HG03575 (cell line): ENCODE results near the gene ATP10A.

ENCODE experiments used
- ATAC-seq: cut with Tn5 transposase; IDR thresholded peaks from one replicate; pipeline ENCODE4 v1.9.1; 2021; ENCODE audit not compliant: unreplicated experiment, insufficient number of reproducible peaks, low FRiP score; ENCODE audit errors: extremely low read depth

The ATP10A gene, protein sequence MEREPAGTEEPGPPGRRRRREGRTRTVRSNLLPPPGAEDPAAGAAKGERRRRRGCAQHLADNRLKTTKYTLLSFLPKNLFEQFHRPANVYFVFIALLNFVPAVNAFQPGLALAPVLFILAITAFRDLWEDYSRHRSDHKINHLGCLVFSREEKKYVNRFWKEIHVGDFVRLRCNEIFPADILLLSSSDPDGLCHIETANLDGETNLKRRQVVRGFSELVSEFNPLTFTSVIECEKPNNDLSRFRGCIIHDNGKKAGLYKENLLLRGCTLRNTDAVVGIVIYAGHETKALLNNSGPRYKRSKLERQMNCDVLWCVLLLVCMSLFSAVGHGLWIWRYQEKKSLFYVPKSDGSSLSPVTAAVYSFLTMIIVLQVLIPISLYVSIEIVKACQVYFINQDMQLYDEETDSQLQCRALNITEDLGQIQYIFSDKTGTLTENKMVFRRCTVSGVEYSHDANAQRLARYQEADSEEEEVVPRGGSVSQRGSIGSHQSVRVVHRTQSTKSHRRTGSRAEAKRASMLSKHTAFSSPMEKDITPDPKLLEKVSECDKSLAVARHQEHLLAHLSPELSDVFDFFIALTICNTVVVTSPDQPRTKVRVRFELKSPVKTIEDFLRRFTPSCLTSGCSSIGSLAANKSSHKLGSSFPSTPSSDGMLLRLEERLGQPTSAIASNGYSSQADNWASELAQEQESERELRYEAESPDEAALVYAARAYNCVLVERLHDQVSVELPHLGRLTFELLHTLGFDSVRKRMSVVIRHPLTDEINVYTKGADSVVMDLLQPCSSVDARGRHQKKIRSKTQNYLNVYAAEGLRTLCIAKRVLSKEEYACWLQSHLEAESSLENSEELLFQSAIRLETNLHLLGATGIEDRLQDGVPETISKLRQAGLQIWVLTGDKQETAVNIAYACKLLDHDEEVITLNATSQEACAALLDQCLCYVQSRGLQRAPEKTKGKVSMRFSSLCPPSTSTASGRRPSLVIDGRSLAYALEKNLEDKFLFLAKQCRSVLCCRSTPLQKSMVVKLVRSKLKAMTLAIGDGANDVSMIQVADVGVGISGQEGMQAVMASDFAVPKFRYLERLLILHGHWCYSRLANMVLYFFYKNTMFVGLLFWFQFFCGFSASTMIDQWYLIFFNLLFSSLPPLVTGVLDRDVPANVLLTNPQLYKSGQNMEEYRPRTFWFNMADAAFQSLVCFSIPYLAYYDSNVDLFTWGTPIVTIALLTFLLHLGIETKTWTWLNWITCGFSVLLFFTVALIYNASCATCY (N-terminal part only)

DNA sequence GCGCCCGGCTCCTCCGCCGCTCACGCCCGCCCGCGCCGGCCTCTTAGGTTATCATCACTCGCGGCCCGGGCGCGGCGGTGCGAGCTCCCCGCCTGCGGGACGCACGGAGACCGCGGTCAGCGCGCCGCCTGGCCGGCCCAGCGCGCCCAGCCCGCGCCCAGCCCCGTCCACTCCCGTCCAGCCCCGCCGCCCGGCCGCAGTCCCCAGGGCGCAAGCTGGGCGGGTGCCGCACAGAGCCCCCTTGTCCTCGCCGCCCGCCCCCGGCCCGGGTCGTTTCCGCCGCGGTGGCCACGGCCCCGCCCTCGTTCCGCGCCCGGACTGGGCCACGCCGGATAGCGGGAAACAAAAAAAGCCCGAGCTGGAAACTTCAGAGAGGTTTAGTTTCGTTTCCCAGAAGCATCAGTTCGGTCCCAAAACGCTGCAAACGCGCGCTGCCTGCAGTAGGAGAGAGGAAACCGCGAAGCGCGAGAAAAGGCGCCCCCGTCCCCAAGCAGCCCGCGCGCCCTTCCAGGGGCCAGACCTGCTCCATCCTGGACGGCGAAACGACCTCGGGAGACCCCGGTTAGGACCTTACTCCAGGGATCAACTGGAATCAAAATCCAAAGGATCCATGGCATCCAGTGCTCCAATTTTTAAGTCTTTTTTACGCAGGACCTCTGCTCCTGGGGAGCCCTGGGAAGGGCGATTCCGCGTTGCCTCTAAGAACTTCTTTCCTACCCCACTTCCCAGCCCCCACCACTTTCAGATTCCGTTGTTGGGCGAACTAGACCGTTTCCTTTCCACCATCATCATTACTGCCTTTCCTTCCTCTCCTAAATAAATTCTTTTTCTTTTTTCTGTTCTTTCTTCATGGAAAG is at the start of gene ATP10A:
TSS of gene ATP10A (minus strand) at position 217 of the 857 bp plus-strand sequence. CDS start 231 bp downstream, outside the sequence.
- ATAC-seq = no peak

DNA sequence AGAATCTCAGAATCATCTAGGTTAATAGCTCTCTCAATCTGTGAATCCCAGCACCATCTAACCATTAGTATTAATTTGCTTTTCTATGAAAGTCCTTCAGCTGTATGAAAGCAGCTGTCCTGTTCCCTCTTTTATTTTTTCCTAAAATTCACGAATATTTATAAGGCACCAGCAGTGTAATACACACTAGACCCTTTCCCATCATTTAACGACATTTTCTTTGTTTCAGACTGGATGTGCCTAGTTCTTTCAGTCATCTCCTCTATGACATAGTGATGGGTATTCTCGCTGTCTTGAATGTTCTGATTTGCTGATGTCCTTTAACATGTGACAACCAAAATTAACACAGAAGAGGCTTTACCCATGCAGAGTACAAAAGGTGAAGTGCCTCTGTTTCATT is 48.9 kb upstream of the ATP10A start:
- no peak for ATAC-seq

DNA sequence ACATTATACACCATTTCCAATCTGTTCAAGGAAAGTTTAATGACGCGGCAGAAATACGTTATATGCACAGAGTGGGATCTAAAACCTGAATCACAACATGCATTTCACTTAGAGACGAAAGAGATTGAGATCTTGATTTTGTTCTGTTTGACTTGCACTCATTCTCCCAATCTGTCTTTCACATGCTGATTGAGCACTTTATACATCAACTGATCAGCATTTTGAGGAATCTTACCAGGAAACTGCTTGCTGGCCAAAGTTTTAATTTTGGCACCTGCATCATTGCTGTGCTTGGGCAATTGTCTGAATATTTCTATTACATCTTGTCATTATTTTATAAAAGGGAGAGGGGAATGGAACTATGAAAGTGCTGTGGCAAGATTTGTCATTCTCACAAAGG is 47.7 kb upstream of the ATP10A start:
- ATAC-seq = no peak

DNA sequence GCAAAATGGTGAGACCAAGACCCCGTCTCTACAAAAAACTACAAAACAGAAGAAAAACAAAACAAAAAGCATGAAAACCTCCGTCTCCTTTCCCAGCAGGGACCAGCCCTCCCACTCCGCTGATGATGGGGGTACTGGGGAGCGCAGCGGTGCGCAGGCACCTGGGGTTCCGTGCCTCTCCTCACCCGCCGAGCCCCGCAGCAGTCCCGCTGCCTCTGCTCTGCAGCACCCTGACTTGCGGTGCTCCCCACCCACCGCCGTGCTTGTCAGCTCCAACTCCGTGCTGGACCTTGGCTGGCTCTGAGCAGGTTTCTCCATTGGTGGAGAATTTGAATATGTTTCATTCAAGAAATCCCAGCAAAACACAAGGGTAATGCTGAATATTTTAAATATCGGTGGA is 46.7 kb upstream of the ATP10A start:
- ATAC-seq = no peak

DNA sequence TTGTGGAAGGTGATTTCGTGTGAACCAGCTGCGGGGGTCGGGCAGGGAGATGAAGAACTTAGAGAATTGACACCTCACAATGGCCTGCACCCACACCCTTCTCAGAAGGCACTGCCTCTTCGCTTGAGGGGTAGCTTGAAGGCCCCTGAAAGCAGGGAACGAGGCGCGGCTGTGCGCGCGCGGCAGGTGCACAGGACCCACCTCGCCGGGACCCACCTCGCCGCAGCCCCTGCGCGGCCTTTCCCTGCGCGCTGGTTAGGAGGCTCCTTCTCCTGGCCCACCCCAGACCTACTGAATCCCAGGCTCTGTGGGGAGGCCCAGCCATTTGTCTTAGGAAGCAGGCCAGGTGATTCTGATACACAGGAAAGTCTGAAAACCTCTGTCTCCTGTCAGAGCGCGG is 46.2 kb upstream of the ATP10A start:
- ATAC-seq = no peak

DNA sequence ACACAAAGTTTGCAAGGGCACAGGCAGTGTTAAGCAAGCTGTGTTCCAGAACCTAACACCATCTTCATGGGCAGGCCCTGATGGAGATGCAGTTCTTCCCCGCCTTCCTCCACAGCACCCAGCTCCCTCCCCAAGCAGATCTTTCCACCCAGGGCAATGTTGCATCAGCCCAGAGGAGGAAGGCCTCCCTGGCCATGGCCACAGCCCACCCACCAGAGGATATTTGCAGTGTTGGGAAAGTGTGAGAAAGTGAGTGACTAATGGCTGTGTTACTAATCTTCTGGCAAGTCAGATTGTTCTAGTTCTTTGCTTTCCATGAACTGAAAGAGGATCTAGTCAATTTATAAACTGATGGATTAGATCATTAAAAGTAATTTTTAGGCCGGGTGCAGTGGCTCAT is 42.0 kb upstream of the ATP10A start:
- no peak for ATAC-seq

DNA sequence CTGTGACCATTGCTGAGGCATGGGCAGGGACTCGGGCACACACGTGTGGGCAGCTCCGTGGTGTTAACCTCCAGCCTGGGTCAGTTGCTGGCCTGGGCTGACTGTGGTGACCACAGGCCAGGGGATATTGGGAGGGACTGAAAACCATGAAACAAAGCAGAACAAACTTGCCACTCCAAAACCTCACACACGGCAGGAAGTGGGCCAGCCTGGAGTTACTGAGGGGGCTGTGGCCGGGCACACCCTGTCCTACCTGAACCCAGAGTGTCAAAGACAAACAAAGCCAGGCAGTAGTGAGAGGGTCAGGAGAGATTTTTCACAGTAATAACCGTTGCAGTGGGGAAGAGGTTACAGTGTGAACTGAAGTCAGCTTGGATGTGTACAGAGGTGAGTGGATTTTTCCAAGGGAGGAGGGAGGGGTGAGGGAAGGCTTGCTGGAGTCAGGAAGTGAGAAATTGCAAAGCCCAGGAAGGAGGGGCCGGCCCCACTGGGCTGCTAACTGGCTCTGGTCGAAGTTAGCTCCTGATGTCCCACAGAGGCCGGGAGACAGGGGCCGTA is 40.0 kb upstream of the ATP10A start:
- ATAC-seq = no peak

DNA sequence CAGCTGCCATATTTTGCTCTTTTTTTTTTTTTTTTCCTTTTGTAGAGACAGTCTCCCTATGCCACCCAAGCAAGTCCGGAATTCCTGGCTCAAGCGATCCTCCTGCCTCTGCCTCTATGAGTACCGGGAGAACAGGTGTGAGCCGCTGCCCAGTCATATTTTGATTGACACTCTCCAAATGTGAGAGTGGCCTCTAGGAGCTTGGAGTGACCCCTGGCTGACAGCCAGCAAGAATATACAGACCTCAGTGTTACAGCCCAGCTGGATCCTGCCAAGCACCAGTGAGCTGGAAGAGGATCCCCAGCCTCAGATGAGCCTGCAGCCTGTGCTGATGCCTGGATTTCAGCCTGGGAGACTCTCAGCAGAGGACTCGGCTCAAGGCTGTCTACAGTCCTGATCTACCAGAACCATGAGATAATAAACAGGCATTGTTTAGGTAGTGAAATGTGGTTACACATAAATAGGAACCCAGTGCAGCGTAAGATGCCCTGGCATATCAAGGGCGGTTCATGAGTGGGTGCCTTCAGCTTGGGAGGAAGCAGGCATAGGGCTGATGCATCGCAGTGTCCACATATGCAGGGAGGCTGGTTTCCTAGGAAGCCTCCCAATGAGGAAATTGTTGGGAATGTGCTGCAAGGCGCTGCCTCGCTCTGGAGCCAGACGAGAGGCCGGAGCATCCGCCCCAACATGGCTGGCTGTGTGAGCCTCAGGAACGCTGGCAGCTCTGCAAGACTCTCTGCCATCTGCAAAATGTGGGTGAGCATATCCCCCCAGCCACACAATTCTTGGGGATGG is 38.9 kb upstream of the ATP10A start:
- no peak for ATAC-seq

DNA sequence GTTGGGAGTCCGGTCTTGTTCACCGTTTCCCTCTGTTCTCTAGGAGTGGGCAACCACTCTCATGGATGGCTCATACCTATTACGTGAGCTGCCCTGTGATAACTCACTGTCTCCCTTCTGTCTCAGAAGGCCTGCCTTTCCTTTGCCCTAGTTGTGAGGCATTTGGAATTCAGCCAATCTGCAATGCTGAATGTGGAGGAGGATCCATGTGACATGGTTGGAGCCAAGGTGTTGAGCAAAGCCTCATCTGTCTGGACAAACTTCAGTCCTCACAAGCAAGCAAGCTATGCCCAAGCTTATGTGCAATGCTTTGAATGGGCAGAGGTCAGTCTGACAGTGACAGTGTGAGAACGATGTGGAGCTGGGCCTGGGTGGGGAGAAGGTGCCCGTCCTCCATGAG is 37.8 kb upstream of the ATP10A start:
- ATAC-seq = no peak

DNA sequence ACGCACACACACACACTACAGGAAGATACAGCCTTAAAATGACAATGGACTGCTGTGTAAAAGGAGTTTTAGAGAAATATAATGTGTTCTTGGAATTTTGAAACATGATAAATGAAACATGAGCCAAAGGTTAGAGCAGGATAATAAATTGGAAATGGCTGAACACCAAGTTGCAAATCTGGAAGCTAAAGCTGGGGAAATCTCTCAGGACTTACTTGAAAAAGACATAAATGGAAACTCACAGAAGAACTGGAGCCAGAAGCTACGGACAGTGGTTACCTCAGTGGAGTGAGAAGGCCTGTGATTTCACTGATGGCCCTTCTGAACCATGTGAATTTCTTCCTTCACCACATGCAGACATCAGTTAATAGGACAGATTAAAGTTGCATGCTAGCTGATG is 37.3 kb upstream of the ATP10A start:
- no peak for ATAC-seq

DNA sequence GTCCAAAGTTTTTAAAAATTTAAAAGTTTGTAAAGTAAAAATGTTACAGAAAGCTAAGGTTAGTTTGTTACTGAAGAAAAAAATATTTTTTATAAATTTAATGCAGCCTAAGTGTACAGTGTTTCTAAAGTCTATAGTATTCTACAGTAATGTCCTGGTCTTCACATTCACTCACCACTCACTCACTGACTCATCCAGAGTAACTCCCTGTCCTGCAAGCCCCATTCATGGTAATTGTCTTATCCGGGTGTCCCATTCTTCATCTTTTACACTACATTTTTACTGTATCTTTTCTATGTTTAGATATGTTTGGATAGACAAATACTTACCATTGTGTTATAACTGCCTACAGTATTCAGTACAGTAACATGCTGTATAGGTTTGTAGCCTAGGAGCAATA is 36.7 kb upstream of the ATP10A start:
- no peak for ATAC-seq

DNA sequence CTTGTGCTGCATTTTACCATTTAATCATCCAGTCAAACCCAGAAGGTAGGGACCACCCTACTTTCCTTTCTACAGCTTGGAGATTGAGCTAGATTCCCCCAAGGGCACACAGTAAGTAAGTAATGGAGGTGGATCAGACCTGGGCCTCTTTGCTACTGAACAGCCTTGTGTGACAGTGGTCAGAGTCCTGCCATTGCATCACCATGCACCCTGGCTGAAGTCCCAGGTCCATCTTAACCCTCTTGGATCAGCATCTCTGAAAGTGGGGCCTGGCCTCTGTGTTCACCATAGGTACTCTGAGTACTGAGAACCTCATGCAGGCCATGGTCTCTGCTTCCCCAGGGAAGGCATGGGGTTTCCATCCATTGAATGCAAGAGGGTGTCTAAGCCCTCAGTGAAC is 34.5 kb upstream of the ATP10A start:
- ATAC-seq = no peak

DNA sequence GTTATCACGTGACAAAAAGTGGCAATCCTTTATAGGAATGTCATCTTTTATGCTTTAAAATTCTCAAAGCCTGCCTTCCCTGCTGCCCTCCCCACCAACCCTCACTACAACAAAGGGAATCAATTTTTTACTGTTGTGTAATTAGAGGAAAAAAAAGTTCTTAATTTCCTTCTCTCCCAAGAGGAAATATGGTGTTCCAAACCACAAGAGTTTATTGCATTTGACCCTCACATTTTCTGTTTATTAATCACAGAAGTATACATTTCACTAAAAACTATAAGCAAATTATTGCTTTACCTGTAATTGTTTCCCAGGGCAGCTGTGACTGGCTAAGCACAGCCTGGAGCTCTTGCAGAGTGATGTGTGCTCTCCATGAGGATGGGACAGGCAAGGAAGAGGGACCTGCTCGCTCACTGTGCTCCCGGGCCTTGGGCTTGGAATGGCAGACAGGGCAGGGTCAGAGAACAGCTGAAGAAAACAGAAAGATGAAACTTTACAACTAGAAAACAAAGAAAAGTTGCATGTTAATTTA is 31.3 kb upstream of the ATP10A start:
- ATAC-seq = no peak

DNA sequence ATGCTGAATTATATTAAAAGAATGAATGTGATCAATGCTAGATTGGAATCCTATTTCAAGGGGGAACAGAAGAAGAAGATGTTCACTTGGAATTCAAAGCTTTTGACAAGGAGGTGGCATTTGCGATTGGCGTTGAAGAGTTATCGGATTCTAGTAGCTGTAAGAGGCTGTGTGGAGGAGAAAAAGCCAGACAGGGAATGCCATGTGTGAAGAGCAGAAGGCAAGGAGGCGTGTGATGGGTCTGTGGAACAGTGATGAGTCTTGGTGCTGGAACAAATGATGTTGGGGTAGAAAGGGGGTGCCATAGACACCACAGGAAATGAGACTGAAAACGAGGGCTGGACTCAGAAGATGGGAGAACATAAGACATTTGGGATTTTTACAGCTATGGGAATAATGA is 30.5 kb upstream of the ATP10A start:
- ATAC-seq = no peak

DNA sequence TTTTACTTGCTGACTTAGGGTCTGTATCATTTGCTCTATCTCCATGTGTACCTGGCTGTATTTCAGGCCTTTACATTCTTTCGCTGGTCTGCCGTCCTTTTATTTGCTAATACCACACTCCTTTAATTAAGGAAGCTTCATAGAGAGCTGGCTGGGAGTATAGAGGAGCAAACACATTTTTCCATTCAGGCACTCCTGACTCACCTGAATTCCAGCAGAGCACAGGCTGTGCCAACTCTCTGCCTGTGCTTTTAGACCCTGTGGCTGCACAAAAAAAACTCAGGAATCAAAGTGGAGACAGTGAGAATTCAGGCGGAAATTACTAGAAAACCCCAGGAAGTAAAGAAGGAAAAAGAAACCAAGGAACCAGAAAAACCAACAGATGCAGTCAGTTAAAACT is 29.0 kb upstream of the ATP10A start:
- no peak for ATAC-seq

DNA sequence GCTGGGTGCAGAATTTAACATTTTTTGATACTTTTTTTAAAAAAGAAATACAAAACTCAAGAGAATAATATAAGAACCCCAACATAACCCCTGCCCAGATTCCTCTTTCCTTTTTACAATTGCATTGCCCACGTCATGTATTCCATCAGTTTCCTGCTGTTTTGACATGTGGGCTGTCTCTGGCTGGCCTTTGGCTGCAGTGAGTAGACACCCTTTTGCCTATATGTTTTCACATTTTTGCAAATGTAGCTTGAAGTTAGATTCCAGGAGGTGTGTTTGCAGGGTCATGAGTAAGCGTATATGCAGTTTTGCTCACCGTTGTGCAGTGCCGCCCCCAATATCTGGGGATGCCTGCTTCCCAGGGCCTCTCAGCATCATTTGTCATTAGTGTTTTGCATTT is 28.0 kb upstream of the ATP10A start:
- ATAC-seq = no peak

DNA sequence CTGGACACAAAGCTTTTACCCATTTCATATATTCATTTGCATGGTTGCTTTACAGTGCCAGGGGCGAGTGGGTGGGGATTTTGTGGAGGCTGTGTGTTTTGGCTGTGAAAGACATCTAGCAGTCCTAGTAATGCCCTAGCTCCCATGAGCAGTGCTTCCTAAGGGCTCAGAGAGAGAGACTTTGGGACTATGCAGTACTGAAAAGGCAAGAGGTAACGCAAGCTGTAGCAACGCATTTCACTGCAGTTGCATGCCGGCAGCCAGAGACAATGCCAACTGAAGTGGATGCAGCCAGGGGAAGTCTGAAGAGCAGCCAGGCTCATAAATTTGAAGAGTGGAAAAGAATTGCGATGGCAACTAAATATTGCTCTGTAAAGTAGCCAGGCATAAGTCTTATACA is 27.4 kb upstream of the ATP10A start:
- ATAC-seq = no peak
